IPS-NIHi7 (cell line): Measurements from ENCODE around the gene LIPI.
"Not testable (repeated sequence)": the region's sequence is repeated elsewhere in the genome, so short reads cannot be mapped to it uniquely, and the experiment has no call there.

Source experiments
- DNase-seq: peaks from one replicate; pipeline ENCODE4 v3.0.0; 2012; ENCODE audit warnings: mixed read lengths; ENCODE audit errors: extremely low spot score

Gene LIPI

DNA sequence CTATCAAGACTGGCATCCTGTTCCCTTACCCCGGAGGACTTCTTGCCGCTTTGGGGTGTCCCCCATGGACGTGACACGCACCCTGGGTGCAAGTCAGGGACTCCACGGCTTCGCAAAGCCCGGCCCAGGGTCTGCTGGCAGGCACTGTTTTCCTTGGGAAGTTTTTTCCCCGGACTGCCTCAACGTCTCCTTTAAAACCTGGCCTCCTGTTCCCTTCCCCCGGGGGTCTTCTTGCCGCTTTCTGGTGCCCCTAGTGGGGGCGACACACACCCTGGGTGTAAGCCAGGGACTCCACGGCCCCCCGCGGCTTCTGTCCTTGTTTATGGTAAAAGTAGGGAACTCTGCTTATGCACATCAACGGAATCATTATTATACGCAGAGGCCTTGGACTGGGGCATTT is 136.6 kb downstream of the LIPI start:
- DNase-seq: no peak

DNA sequence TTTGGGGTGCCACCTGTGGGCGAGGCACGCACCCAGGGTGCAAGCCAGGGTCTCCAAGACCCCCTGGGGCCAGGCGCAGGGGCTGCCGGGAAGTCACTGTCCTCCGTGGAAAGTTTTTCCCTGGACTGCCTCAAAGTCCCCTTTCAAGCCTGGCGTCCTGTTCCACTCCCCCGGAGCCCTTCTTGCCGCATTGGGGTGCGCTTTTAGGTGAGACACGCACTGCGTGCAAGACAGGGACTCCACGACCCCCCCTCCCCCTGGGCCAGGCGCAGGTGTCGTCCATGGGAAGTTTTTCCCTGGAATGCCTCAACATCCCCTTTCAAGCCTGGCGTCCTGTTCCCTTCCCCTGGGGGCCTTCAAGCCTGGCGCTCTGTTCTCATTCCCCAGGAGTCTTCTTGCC is 137.1 kb downstream of the LIPI start:
- DNase-seq: no peak

DNA sequence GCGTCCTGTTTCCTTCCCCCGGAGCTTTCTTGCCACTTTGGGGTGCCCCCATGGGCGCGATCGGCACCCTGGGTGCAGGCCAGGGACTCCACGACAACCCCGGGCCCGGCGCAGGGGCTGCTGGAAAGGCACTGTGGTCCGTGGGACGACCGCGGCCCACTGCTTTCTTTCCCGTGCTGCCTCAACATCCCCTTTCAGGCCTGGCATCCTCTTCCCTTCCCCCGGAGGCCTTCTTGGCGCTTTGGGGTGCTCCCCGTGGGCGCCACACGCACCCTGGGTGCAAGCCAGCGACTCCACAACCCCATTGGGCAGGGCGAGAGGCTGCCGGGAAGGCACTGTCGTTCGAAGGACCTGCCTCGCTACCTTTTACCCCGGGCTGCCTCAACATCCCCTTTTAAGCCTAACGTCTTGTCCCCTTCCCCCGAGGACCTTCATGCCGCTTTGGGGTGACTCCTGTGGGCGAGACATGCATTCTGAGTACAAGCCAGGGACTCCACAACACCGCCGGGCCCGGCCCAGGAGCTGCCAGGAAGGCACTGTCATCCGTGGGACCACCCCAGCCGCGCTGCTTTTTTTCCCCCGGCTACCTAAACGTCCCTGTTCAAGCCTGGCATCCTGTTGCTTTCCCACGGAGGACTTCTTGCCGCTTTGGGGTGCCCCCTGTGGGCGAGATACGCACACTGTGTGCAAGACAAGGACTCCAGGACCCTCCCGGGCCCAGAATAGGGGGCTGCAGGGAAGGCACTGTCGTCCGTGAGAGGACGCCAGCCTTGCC is 137.8 kb downstream of the LIPI start:
- no peak for DNase-seq

- DNase-seq: no peak
Measured at GRCh38 chr21:14071902-14072734, 138.6 kb downstream of the LIPI start.

DNA sequence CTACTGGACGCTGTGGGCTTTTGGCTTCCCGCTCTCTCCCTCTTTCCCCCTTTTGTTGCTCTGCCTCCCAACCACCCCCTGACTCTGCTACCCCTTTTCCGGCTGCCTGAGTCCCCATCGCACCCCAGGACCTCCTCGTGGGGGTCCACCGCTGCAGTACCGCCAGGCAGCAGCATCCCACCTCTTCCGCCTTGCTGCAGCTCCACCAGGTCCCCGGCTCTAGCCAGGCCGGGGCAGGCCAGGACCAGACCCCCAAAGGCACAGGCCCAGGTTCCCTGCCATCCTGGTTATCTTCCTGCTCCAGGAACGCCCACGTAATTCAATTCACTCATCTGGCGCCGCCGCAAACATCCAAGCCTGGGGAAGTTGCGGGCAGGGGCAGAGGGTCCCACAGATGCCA is 139.8 kb downstream of the LIPI start:
- DNase-seq: no peak

GRCh38 chr21:14070049-14070893 is 140.5 kb downstream of the LIPI start:
- DNase-seq: no peak

- no peak for DNase-seq
Measured at GRCh38 chr21:14064296-14064645, 146.5 kb downstream of the LIPI start.

GRCh38 chr21:14063620-14064295 is 147.0 kb downstream of the LIPI start:
- not testable (repeated sequence) for DNase-seq

DNA sequence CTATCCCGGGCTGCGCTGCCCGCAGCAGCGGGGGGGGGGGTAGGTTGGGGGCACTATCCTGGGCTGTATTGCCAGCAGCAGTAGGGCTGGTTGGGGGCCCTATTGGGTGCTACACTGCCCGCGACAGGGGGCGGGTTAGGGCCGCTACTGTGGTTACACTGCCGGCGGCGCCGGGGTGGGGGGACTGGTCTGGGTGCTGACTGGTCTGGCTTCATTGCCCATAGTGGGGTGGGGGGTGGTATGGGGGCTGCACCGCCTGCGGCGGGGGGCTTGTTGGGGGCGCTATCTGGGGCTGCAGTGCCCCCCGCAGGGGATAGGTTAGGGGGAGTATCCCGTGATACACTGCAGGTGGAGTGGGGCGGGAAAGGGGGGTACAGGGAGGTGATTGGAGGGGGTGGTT is 148.1 kb downstream of the LIPI start:
- DNase-seq: not testable (repeated sequence)

- not testable (repeated sequence) for DNase-seq
Measured at GRCh38 chr21:14061820-14062219, 148.9 kb downstream of the LIPI start.

- DNase-seq: not testable (repeated sequence)
Measured at GRCh38 chr21:14058995-14059627, 151.6 kb downstream of the LIPI start.
